B cell (primary cell): ENCODE results near the gene FHIP1B. TPM values are rescaled to one million over a fixed set of nuclear protein-coding genes. Genes with fewer than 3 reads are reported as not detected.

Experiments
- ATAC-seq: fragments of 200-7000 bp; cut with Tn5 transposase; one replicate; pipeline ENCODE4 v1.10.0; 2021; ENCODE audit warnings: low read depth, mild to moderate bottlenecking, moderate number of reproducible peaks, moderate library complexity
- CTCF ChIA-PET: fragments of 350-600 bp; sonication (Branson Sonifier 250); formaldehyde crosslinking; loops from one replicate; lab custom pipeline; 2021; ENCODE audit warnings: antibody characterized with exemption, inconsistent platforms; lab: Charles Lee
- POLR2A ChIA-PET: fragments of 350-600 bp; sonication (Branson Sonifier 250); formaldehyde crosslinking; loops from one replicate; lab custom pipeline; 2021; ENCODE audit warnings: antibody characterized with exemption; lab: Charles Lee
- DNase-seq: peaks from one replicate; pipeline ENCODE4 v3.0.0; 2013
- H2AFZ ChIP-seq: 2 replicates; pipeline ENCODE4 v1.6.1; 2012; ENCODE audit warnings: mild to moderate bottlenecking, low read depth, low read length; ENCODE audit not compliant: insufficient read depth, poor library complexity, severe bottlenecking
- H3K27ac ChIP-seq, 2 donors: 1 replicate in 1 of 2; 2 replicates in 1 of 2; pipeline ENCODE4 v1.5.1; 2012 to 2013; ENCODE audit warnings: low read length in 2 of 2, mild to moderate bottlenecking in 2 of 2, moderate library complexity in 1 of 2
- H3K27me3 ChIP-seq, 4 experiments: fragments of 200-600 bp in 1 of 4; sonication (generic) in 1 of 4; replicated peaks in 1 of 4; 1 replicate in 2 of 4; 2 replicates in 2 of 4; pipeline versions ENCODE4 v1.6.1 to v1.7.0; 2013 to 2016; ENCODE audit warnings: low read length in 3 of 4, mild to moderate bottlenecking in 2 of 4, mixed read lengths in 1 of 4, moderate library complexity in 1 of 4; ENCODE audit not compliant: insufficient read depth in 4 of 4, control insufficient read depth in 3 of 4; ENCODE audit errors: control extremely low read depth in 1 of 4
- H3K36me3 ChIP-seq, 2 experiments: replicated peaks in 1 of 2; 1 replicate in 1 of 2; 2 replicates in 1 of 2; pipeline versions ENCODE4 v1.6.1 to v1.7.1; 2013; ENCODE audit warnings: low read length in 1 of 2; ENCODE audit not compliant: insufficient read depth in 2 of 2, control insufficient read depth in 1 of 2; ENCODE audit errors: control extremely low read depth in 1 of 2, extremely low read depth in 1 of 2
- H3K4me1 ChIP-seq, 2 donors: fragments of 200-600 bp in 1 of 2; sonication (generic) in 1 of 2; 1 replicate in 1 of 2; 2 replicates in 1 of 2; pipeline versions ENCODE4 v1.5.1 to v1.6.1; 2013 to 2017; ENCODE audit warnings: low read length in 2 of 2; ENCODE audit not compliant: control insufficient read depth in 2 of 2, insufficient read depth in 2 of 2
- H3K4me2 ChIP-seq: replicated peaks from 2 replicates; pipeline ENCODE3; 2012; ENCODE audit warnings: mild to moderate bottlenecking, low read depth, low read length; ENCODE audit not compliant: poor library complexity, severe bottlenecking
- H3K4me3 ChIP-seq, 5 experiments: fragments of 200-600 bp in 1 of 5; sonication (generic) in 1 of 5; 1 replicate in 3 of 5; 2 replicates in 2 of 5; pipeline versions ENCODE4 v1.5.1 to v1.7.0; 2011 to 2016; ENCODE audit warnings: low read length in 4 of 5, mild to moderate bottlenecking in 4 of 5, low read depth in 2 of 5, control low read depth in 1 of 5, moderate library complexity in 1 of 5; ENCODE audit not compliant: insufficient read depth in 1 of 5; ENCODE audit errors: control extremely low read depth in 1 of 5, extremely low read depth in 1 of 5
- H3K79me2 ChIP-seq: fragments of 200-600 bp; sonication (generic); one replicate; pipeline ENCODE4 v1.6.0; 2016; ENCODE audit warnings: low read length; ENCODE audit not compliant: control insufficient read depth, insufficient read depth
- H3K9ac ChIP-seq: fragments of 200-600 bp; sonication (generic); 2 replicates; pipeline ENCODE4 v1.6.1; 2017; ENCODE audit warnings: mild to moderate bottlenecking, low read length, moderate library complexity
- H3K9me3 ChIP-seq, 3 donors: one replicate each; pipeline versions ENCODE4 v1.6.1 to v1.7.1; 2013; ENCODE audit warnings: low read length in 2 of 3; ENCODE audit not compliant: control insufficient read depth in 2 of 3, insufficient read depth in 1 of 3; ENCODE audit errors: control extremely low read depth in 1 of 3
- H4K20me1 ChIP-seq: 2 replicates; pipeline ENCODE4 v1.6.0; 2012; ENCODE audit warnings: mild to moderate bottlenecking, low read length; ENCODE audit not compliant: insufficient read depth, control insufficient read depth, poor library complexity, severe bottlenecking
- H3K27ac Mint-ChIP-seq: one replicate; pipeline ENCODE4 v1.8.0; 2021; ENCODE audit warnings: mixed read lengths
- H3K27me3 Mint-ChIP-seq: one replicate; pipeline ENCODE4 v1.8.0; 2021; ENCODE audit warnings: mixed read lengths
- H3K4me1 Mint-ChIP-seq: one replicate; pipeline ENCODE4 v1.8.0; 2021; ENCODE audit warnings: mixed read lengths
- H3K4me3 Mint-ChIP-seq: one replicate; pipeline ENCODE4 v1.8.0; 2021; ENCODE audit warnings: mixed read lengths
- H3K9me3 Mint-ChIP-seq: one replicate; pipeline ENCODE4 v1.8.0; 2022; ENCODE audit warnings: mixed read lengths; ENCODE audit not compliant: insufficient read depth
- CTCF ChIP-seq: fragments of 200-600 bp; IDR thresholded peaks from one replicate; pipeline ENCODE4 v1.8.0; 2022; ENCODE audit warnings: antibody characterized with exemption, mild to moderate bottlenecking
- EZH2 ChIP-seq: IDR thresholded peaks from 2 replicates; pipeline ENCODE4 v1.6.1; 2012; ENCODE audit warnings: borderline replicate concordance, low read depth, mild to moderate bottlenecking, moderate library complexity, low read length; ENCODE audit not compliant: insufficient read depth, poor library complexity, severe bottlenecking
- WGBS: methylation state at CpG from one replicate; pipeline ENCODE4 v1.1.5; 2013; ENCODE audit warnings: missing lambda C conversion rate; ENCODE audit not compliant: insufficient coverage; 5-methylcytosine and 5-hydroxymethylcytosine counted together
- intact Hi-C: fragments of 100-400 bp; cut with micrococcal nuclease; formaldehyde crosslinking; loops from one replicate; pipeline ENCODE4 v1.10.0; 2022
- polyA plus RNA-seq: library from polyadenylated mRNA; depleted of rRNA; stranded (reverse); fragments of >200 nt; gene quantifications from 2 replicates; pipeline ENCODE4 v1.2.3, GENCODE V29; 2012
- total RNA-seq, 2 donors: library from RNA; stranded (reverse); fragments of 120-200 nt in 1 of 2; gene quantifications; 1 replicate in 1 of 2; 2 replicates in 1 of 2; pipeline versions ENCODE4 v1.2.3 to v1.2.4, GENCODE V29; 2013 to 2022

FHIP1B gene
- total and polyA plus RNA-seq, 2 donors (not counting 1 experiment from before 2014, with no cell fraction given) = 37.1 to 44.1 TPM

- peak overlapping the region in 1 of 5 experiments; percentile 53 for H3K4me3 ChIP-seq
Observed at GRCh38 chr11:6260207-6260726, 25.8 kb upstream of the FHIP1B start.

More at GRCh38 chr11:6260207-6260726, 25.8 kb upstream of the FHIP1B start:
- H3K9me3 ChIP-seq = peaks cover 0 to 7% (median 0%) of the 10 kb centered on the region in 3 donors
- TF ChIP-seq EZH2 (no peak), CTCF (no peak)
- H3K9ac ChIP-seq = no peak overlapping the region
- H3K36me3 ChIP-seq = no peaks in the 10 kb centered on the region
- WGBS = 44% methylated on average over 2 of the region's 5 CpGs
- no peak overlapping the region for H3K4me3 Mint-ChIP-seq
- peaks cover 10% of the 10 kb centered on the region for H3K27me3 Mint-ChIP-seq
- peak overlapping the region; percentile 74 for H2AFZ ChIP-seq
- CTCF ChIA-PET = interaction anchor here (0.8 to 1.5 kb wide), 4 partner anchors 9 to 94 kb away, joined by 3 to 5 read pairs (median 3); no protein-coding TSS in a partner anchor
- H3K27ac ChIP-seq = no peak overlapping the region
- DNase-seq (no peak), ATAC-seq (no peak)
- peaks cover 17 to 22% of the 10 kb centered on the region in 2 donors for H3K4me1 ChIP-seq
- no peaks in the 10 kb centered on the region for H3K9me3 Mint-ChIP-seq
- peak overlapping the region; percentile 84 for H3K4me2 ChIP-seq
- H4K20me1 ChIP-seq = no peaks in the 10 kb centered on the region
- H3K4me1 Mint-ChIP-seq = peaks cover 9% of the 10 kb centered on the region
- POLR2A ChIA-PET = no interaction called here
- no peak overlapping the region for H3K27ac Mint-ChIP-seq
- intact Hi-C loops = no loop called here
- no peaks in the 10 kb centered on the region for H3K79me2 ChIP-seq
- peaks cover 0 to 41% (median 38%) of the 10 kb centered on the region in 4 experiments for H3K27me3 ChIP-seq
